GM12878 (cell line): ENCODE results near the gene VEGFA. TPM values are rescaled to one million over a fixed set of nuclear protein-coding genes. Genes with fewer than 3 reads are reported as not detected.

ENCODE experiments used
- ATF7 ChIP-seq: fragments of 450-650 bp; IDR thresholded peaks from 2 replicates; pipeline ENCODE4 v1.6.1; 2016; ENCODE audit warnings: low read depth, mild to moderate bottlenecking
- BACH1 ChIP-seq: fragments of 450-650 bp; IDR thresholded peaks from 2 replicates; pipeline ENCODE4 v1.6.1; 2017; ENCODE audit warnings: mild to moderate bottlenecking, borderline replicate concordance
- BRCA1 ChIP-seq: IDR thresholded peaks from 2 replicates; pipeline ENCODE4 v1.6.1; 2011; ENCODE audit warnings: low read depth, low read length, improper control_type of control experiment
- CEBPB ChIP-seq, 2 experiments: fragments of 150-350 bp in 1 of 2; IDR thresholded peaks; 2 replicates each; pipeline ENCODE4 v1.6.1; 2012 to 2014; ENCODE audit warnings: low read depth in 2 of 2, low read length in 2 of 2, borderline replicate concordance in 1 of 2, inconsistent platforms in 1 of 2
- EED ChIP-seq: sonication (generic); IDR thresholded peaks from 2 replicates; pipeline ENCODE4 v1.6.1; 2016; ENCODE audit warnings: antibody characterized with exemption, low read depth
- ETV6 ChIP-seq, 2 experiments: fragments of 450-650 bp in 1 of 2; IDR thresholded peaks in 1 of 2; conservative IDR thresholded peaks in 1 of 2; 2 replicates each; pipeline ENCODE4 v1.6.1; 2014; ENCODE audit warnings: antibody characterized with exemption in 1 of 2, borderline replicate concordance in 1 of 2, low read depth in 1 of 2, mild to moderate bottlenecking in 1 of 2, moderate library complexity in 1 of 2
- FOS ChIP-seq: IDR thresholded peaks from 3 replicates; pipeline ENCODE4 v1.6.1; 2011; ENCODE audit warnings: borderline replicate concordance; ENCODE audit not compliant: insufficient read length; ENCODE audit errors: extremely low read depth
- FOXK2 ChIP-seq: fragments of 450-650 bp; IDR thresholded peaks from 2 replicates; pipeline ENCODE4 v1.6.1; 2017; ENCODE audit warnings: mild to moderate bottlenecking, moderate library complexity
- IKZF2 ChIP-seq, 2 experiments: fragments of 450-650 bp; IDR thresholded peaks; 2 replicates each; pipeline ENCODE4 v1.6.1; 2017; ENCODE audit warnings: mild to moderate bottlenecking in 2 of 2, moderate library complexity in 2 of 2
- JUND ChIP-seq: IDR thresholded peaks from 2 replicates; pipeline ENCODE4 v1.6.1; 2012; ENCODE audit warnings: low read depth, mild to moderate bottlenecking, low read length, improper control_type of control experiment, moderate library complexity
- LARP7 ChIP-seq: fragments of 450-650 bp; IDR thresholded peaks from 2 replicates; pipeline ENCODE4 v1.6.1; 2017; ENCODE audit warnings: mild to moderate bottlenecking
- NBN ChIP-seq: fragments of 450-650 bp; IDR thresholded peaks from 2 replicates; pipeline ENCODE4 v1.6.1; 2016
- NRF1 ChIP-seq: conservative IDR thresholded peaks from 2 replicates; pipeline ENCODE4 v1.6.1; 2011; ENCODE audit warnings: mild to moderate bottlenecking, low read depth, low read length, improper control_type of control experiment
- PAX8 ChIP-seq: fragments of 450-650 bp; IDR thresholded peaks from 2 replicates; pipeline ENCODE4 v1.6.1; 2017; ENCODE audit warnings: mild to moderate bottlenecking, moderate library complexity
- POLR2A ChIP-seq: IDR thresholded peaks from 2 replicates; pipeline ENCODE4 v1.6.1; 2011; ENCODE audit warnings: low read depth, mild to moderate bottlenecking, low read length
- SIN3A ChIP-seq: IDR thresholded peaks from 2 replicates; pipeline ENCODE4 v1.6.1; 2012; ENCODE audit warnings: low read depth, low read length, improper control_type of control experiment
- SP1 ChIP-seq: IDR thresholded peaks from one replicate; pipeline ENCODE4 v1.6.1; 2011; ENCODE audit warnings: low read depth, low read length
- polyA plus RNA-seq, 11 experiments: library from polyadenylated mRNA; depleted of rRNA in 4 of 11; unstranded in 6 of 11; stranded (reverse) in 5 of 11; fragments of >200 nt; fragmentation: Nextera tagmentation in 4 of 11; fragmentation: Illumina TruSeq in 1 of 11; extraction: Ambion mirVana in 4 of 11; extraction: Trizol in 1 of 11; gene quantifications; 1 replicate in 1 of 11; 2 replicates in 10 of 11; pipeline versions ENCODE4 v1.2.1 to v1.2.3, GENCODE V29; 2011 to 2016; ENCODE audit warnings: inconsistent platforms in 2 of 11, missing spikeins in 2 of 11, low read depth in 1 of 11
- total RNA-seq, 4 experiments: library from RNA; depleted of rRNA in 3 of 4; stranded (reverse); fragments of >200 nt in 3 of 4; fragmentation: Illumina TruSeq in 1 of 4; extraction: Trizol in 1 of 4; gene quantifications; 2 replicates each; pipeline versions ENCODE4 v1.2.1 to v1.2.3, GENCODE V29; 2013 to 2021
- TF ChIP-seq, protein P1 (sequence below): IDR thresholded peaks from 2 replicates; pipeline ENCODE4 v1.6.1; 2011; ENCODE audit warnings: low read depth, low read length, improper control_type of control experiment, borderline replicate concordance
- TF ChIP-seq, protein P2 (sequence below): IDR thresholded peaks from 2 replicates; pipeline ENCODE4 v1.6.1; 2012; ENCODE audit warnings: low read depth, low read length, improper control_type of control experiment
- TF ChIP-seq, protein P3 (sequence below): fragments of 450-650 bp; IDR thresholded peaks from 2 replicates; pipeline ENCODE4 v1.6.1; 2017; ENCODE audit warnings: mild to moderate bottlenecking
- TF ChIP-seq, protein P4 (sequence below): fragments of 450-650 bp; IDR thresholded peaks from 2 replicates; pipeline ENCODE4 v1.6.1; 2016; ENCODE audit warnings: mild to moderate bottlenecking
- TF ChIP-seq, protein P5 (sequence below): fragments of 450-650 bp; IDR thresholded peaks from 2 replicates; pipeline ENCODE4 v1.6.1; 2017; ENCODE audit warnings: mild to moderate bottlenecking, low read depth, inconsistent platforms; ENCODE audit not compliant: poor library complexity, severe bottlenecking
- TF ChIP-seq, protein P6 (sequence below): IDR thresholded peaks from 2 replicates; pipeline ENCODE4 v1.6.1; 2011; ENCODE audit warnings: mild to moderate bottlenecking, low read depth, low read length, moderate library complexity; ENCODE audit not compliant: insufficient replicate concordance

Gene VEGFA
- total and polyA plus RNA-seq, 10 of the 15 experiments (the other 5 are each of a cell fraction or from before 2014, with no cell fraction given) = 0.96 to 140 (median 16.9) TPM

DNA sequence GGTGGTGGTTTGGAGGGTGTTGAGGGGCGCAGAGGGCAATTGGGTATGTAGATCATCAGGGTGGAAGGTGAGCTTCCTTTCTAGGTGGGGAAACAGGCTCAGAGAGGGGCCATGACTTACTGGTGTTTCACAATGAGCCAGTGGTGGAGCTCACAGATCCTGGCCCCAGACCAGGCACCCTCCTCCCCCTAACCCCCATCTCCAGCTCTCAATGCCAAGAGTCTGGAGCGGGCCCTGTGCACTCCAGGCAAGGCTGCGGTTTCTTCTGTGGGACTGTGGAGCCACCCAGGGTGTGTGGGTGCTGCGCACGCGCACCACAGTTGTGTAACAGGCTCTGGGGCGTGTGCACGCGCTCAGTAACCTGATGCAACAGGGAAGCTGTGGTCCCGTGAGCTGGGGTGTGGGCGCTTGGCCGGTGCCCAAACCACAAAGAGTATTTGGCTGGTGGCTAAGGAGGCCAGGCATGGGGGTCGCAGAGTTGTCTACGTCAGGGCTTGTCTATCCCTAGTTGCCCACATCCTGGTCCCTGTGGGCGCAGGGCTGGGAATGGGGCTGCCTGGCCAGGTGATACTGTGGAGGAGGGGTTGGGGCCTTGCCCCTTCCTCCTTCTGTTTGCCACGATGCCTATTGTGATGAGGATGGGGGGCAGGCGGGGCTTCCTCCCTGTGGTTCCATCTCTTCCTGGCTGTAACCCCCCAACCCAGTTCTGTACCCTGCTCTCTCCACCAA, 44.9 kb upstream of the VEGFA start (continued):
- TF ChIP-seq SP1 (peak; percentile 83), CEBPB (IDR thresholded peaks at IDR 0.05; ENCODE audit: borderline replicate concordance in 1 of 2, low read depth in 2 of 2, low read length in 2 of 2) (peak in 1 of 2 experiments; percentile 93; a peak in 2 of 4 replicates), EED (peak; percentile 98), ETV6 (conservative IDR thresholded peaks at IDR 0.05 in 1 of 2, IDR thresholded peaks at IDR 0.05 in 1 of 2; ENCODE audit: borderline replicate concordance in 1 of 2, low read depth in 1 of 2) (peak in 1 of 2 experiments; percentile 70; a peak in 1 of 4 replicates), BRCA1 (no peak), NRF1 (peak; percentile 67), SIN3A (no peak), JUND (no peak), NBN (peak; percentile 81), ATF7 (peak; percentile 86), FOS (no peak), FOXK2 (peak; percentile 73), POLR2A (peak; percentile 72), LARP7 (peak; percentile 54; the same call in 1 of the 2 replicates), PAX8 (no peak), BACH1 (peak; percentile 71; the same call in 1 of the 2 replicates), IKZF2 (IDR thresholded peaks at IDR 0.05) (peak; percentile 98 to 99)
- TF ChIP-seq, protein P1, sequence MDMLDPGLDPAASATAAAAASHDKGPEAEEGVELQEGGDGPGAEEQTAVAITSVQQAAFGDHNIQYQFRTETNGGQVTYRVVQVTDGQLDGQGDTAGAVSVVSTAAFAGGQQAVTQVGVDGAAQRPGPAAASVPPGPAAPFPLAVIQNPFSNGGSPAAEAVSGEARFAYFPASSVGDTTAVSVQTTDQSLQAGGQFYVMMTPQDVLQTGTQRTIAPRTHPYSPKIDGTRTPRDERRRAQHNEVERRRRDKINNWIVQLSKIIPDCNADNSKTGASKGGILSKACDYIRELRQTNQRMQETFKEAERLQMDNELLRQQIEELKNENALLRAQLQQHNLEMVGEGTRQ = no peak
- TF ChIP-seq, protein P2, sequence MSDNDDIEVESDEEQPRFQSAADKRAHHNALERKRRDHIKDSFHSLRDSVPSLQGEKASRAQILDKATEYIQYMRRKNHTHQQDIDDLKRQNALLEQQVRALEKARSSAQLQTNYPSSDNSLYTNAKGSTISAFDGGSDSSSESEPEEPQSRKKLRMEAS = no peak
- TF ChIP-seq, protein P3, sequence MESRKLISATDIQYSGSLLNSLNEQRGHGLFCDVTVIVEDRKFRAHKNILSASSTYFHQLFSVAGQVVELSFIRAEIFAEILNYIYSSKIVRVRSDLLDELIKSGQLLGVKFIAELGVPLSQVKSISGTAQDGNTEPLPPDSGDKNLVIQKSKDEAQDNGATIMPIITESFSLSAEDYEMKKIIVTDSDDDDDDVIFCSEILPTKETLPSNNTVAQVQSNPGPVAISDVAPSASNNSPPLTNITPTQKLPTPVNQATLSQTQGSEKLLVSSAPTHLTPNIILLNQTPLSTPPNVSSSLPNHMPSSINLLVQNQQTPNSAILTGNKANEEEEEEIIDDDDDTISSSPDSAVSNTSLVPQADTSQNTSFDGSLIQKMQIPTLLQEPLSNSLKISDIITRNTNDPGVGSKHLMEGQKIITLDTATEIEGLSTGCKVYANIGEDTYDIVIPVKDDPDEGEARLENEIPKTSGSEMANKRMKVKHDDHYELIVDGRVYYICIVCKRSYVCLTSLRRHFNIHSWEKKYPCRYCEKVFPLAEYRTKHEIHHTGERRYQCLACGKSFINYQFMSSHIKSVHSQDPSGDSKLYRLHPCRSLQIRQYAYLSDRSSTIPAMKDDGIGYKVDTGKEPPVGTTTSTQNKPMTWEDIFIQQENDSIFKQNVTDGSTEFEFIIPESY = no peak
- TF ChIP-seq, protein P4, sequence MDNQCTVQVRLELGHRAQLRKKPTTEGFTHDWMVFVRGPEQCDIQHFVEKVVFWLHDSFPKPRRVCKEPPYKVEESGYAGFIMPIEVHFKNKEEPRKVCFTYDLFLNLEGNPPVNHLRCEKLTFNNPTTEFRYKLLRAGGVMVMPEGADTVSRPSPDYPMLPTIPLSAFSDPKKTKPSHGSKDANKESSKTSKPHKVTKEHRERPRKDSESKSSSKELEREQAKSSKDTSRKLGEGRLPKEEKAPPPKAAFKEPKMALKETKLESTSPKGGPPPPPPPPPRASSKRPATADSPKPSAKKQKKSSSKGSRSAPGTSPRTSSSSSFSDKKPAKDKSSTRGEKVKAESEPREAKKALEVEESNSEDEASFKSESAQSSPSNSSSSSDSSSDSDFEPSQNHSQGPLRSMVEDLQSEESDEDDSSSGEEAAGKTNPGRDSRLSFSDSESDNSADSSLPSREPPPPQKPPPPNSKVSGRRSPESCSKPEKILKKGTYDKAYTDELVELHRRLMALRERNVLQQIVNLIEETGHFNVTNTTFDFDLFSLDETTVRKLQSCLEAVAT = peak; percentile 96
- TF ChIP-seq, protein P5, sequence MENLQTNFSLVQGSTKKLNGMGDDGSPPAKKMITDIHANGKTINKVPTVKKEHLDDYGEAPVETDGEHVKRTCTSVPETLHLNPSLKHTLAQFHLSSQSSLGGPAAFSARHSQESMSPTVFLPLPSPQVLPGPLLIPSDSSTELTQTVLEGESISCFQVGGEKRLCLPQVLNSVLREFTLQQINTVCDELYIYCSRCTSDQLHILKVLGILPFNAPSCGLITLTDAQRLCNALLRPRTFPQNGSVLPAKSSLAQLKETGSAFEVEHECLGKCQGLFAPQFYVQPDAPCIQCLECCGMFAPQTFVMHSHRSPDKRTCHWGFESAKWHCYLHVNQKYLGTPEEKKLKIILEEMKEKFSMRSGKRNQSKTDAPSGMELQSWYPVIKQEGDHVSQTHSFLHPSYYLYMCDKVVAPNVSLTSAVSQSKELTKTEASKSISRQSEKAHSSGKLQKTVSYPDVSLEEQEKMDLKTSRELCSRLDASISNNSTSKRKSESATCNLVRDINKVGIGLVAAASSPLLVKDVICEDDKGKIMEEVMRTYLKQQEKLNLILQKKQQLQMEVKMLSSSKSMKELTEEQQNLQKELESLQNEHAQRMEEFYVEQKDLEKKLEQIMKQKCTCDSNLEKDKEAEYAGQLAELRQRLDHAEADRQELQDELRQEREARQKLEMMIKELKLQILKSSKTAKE = peak; percentile 83
- TF ChIP-seq, protein P6, sequence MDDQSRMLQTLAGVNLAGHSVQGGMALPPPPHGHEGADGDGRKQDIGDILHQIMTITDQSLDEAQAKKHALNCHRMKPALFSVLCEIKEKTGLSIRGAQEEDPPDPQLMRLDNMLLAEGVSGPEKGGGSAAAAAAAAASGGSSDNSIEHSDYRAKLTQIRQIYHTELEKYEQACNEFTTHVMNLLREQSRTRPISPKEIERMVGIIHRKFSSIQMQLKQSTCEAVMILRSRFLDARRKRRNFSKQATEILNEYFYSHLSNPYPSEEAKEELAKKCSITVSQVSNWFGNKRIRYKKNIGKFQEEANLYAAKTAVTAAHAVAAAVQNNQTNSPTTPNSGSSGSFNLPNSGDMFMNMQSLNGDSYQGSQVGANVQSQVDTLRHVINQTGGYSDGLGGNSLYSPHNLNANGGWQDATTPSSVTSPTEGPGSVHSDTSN = no peak
